ENCODE measurements around the gene GLOD5. TPM values are rescaled to one million over a fixed set of nuclear protein-coding genes. Genes with fewer than 3 reads are reported as not detected.

GLOD5 gene
- total RNA-seq, 1 donor from 2014 or later, result not detected

DNA sequence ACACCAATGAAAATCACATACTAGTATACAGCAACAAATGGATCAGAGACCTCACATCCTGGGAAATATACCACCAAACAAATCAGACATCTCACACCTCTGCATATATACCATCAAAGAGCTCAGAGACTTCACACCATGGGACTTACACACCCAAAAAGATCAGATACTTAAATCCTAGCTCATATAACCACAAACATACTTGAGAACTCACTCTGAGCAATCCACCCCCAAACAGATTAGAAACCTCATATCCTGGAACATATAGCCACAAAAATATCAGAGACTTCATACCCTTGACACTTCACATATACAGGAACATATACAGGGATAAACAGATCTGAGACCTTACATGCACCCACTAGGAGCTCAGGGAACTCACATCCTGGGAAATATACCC lies 32.9 kb upstream of the GLOD5 start:
- Histone ChIP-seq H3K27me3 (ENCODE audit: low read depth) (no peaks in the 10 kb centered on the region), H3K27ac (replicated peaks) (no peak overlapping the region), H3K36me3 (no peaks in the 10 kb centered on the region), H3K9me3 (replicated peaks) (no peaks in the 10 kb centered on the region), H3K4me3 (no peak overlapping the region), H3K4me1 (no peaks in the 10 kb centered on the region)
- intact Hi-C loops (cut with micrococcal nuclease), result no loop called here
- TF ChIP-seq, protein P1, sequence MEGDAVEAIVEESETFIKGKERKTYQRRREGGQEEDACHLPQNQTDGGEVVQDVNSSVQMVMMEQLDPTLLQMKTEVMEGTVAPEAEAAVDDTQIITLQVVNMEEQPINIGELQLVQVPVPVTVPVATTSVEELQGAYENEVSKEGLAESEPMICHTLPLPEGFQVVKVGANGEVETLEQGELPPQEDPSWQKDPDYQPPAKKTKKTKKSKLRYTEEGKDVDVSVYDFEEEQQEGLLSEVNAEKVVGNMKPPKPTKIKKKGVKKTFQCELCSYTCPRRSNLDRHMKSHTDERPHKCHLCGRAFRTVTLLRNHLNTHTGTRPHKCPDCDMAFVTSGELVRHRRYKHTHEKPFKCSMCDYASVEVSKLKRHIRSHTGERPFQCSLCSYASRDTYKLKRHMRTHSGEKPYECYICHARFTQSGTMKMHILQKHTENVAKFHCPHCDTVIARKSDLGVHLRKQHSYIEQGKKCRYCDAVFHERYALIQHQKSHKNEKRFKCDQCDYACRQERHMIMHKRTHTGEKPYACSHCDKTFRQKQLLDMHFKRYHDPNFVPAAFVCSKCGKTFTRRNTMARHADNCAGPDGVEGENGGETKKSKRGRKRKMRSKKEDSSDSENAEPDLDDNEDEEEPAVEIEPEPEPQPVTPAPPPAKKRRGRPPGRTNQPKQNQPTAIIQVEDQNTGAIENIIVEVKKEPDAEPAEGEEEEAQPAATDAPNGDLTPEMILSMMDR (IDR thresholded peaks at IDR 0.05; ENCODE audit: borderline replicate concordance), result no peak
- no peak for DNase-seq

DNA sequence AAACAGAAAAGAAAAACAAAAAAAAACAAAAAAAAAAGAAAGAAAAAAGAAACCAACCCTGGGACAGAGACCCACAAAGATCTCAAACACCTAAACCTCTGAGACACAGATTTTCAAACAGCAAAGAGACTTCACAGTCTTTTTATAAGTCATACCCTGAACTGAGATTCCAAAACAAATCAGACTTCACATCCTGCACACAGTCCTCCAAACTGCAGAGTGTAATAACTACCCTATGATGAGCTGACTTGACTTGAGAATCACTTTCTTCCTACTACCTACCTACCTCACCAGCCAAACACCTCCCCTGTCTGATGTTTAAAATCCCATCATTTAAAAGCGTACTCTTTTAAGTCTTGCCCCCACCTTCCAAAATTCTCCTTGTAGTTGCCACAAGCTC lies 25.2 kb upstream of the GLOD5 start:
- Histone ChIP-seq H3K27ac (replicated peaks) (no peak overlapping the region), H3K27me3 (ENCODE audit: low read depth) (no peaks in the 10 kb centered on the region), H3K9me3 (replicated peaks) (no peaks in the 10 kb centered on the region), H3K4me1 (no peaks in the 10 kb centered on the region), H3K4me3 (no peak overlapping the region), H3K36me3 (no peaks in the 10 kb centered on the region)
- no peak for DNase-seq
- TF ChIP-seq, protein P1 (IDR thresholded peaks at IDR 0.05; ENCODE audit: borderline replicate concordance), result no peak
- intact Hi-C loops (cut with micrococcal nuclease), result no loop called here

DNA sequence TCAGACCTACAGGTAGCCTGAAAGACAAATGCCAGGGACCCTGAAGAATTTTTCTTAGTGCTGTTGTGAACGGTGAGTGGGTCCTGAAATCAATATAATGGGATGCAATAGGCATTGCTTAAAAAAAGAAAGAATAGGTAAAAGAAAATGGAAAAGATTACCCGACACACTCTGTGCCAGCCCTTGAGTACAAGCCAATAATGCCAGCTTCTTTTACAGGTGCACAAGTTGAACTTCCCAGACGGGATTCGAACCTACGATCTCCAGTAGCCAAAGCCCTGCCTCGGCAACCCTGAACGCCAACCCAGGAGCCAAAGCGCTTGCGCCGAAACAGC lies 24.7 kb upstream of the GLOD5 start:
- TF ChIP-seq, protein P1 (IDR thresholded peaks at IDR 0.05; ENCODE audit: borderline replicate concordance), result no peak
- Histone ChIP-seq H3K27ac (replicated peaks) (peak overlapping the region; percentile 93), H3K36me3 (no peaks in the 10 kb centered on the region), H3K4me1 (no peaks in the 10 kb centered on the region), H3K9me3 (replicated peaks) (no peaks in the 10 kb centered on the region), H3K4me3 (peak overlapping the region; percentile 74), H3K27me3 (ENCODE audit: low read depth) (no peaks in the 10 kb centered on the region)
- DNase-seq, result no peak
- intact Hi-C loops (cut with micrococcal nuclease), result no loop called here

DNA sequence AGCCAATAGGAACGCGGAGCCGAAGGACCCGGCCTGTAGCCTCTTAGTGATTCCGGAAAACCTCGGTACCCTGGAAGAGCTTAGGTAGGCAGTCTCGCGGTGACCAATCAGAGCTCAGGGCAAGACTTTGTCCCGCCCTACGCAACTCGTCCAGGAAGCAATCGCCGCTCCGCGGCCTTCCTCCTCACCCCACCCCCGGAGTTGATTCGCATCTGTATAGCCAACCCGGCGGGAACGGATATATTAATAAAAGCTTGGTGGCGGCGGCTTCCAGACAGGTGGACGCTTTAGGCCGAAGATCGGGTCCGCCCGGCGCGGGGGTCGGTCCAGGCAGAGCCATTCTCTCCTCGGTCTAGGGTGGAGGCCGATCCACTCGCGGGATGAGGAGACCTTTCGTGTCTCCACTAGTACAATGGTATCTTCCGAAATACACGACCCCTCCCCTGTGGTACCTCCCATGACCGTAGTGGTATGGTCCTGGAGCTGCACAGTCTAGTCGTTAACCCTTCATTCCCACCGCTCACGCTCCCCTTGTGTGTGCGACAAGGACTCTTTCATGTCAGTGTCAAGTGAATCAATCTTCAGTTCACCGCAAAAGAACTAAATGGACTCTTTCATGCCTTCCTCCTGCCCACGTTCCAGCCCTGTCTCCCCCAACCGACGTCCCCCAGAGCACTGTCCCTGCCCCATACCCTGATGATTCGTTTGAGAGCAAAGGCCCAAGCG lies 24.2 kb upstream of the GLOD5 start:
- H3K4me1 ChIP-seq, result no peaks in the 10 kb centered on the region
- TF ChIP-seq, protein P1 (IDR thresholded peaks at IDR 0.05; ENCODE audit: borderline replicate concordance), result no peak
- H3K9me3 ChIP-seq (replicated peaks), result no peaks in the 10 kb centered on the region
- no peaks in the 10 kb centered on the region for H3K27me3 ChIP-seq (ENCODE audit: low read depth)
- intact Hi-C loops (cut with micrococcal nuclease), result no loop called here
- H3K4me3 ChIP-seq, result peak overlapping the region; percentile 74
- peak overlapping the region; percentile 93 for H3K27ac ChIP-seq (replicated peaks)
- DNase-seq, result peak; percentile 89
- H3K36me3 ChIP-seq, result no peaks in the 10 kb centered on the region

DNA sequence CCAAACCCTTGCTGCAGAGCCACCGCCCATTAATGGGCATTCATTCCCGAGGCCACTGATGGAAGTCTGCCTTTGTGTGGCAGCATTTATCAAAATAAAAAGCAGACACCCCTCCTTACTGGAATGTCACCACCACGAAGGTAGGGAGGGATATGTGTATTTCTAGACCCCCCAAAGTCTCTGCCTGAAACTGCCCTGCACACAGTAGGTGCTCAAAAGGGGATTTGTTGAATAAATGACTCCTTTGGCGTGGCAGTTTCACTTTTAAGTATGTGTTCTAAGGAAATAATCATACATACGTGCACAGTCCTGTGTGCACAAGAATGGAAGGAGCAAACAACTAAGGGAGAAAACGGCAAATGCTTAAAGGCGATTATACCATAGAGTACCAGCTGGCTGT lies 23.6 kb upstream of the GLOD5 start:
- Histone ChIP-seq H3K27me3 (ENCODE audit: low read depth) (no peaks in the 10 kb centered on the region), H3K9me3 (replicated peaks) (no peaks in the 10 kb centered on the region), H3K4me1 (no peaks in the 10 kb centered on the region), H3K4me3 (peak overlapping the region; percentile 74), H3K36me3 (no peaks in the 10 kb centered on the region), H3K27ac (replicated peaks) (peak overlapping the region; percentile 93)
- intact Hi-C loops (cut with micrococcal nuclease), result no loop called here
- DNase-seq, result no peak
- TF ChIP-seq, protein P1 (IDR thresholded peaks at IDR 0.05; ENCODE audit: borderline replicate concordance), result no peak

Measured in left ventricle myocardium inferior (tissue), 1 donor.